ENCODE data around the gene GRIA4. TPM values are rescaled to one million over a fixed set of nuclear protein-coding genes. Genes with fewer than 3 reads are reported as not detected.
"Not testable (repeated sequence)": the region's sequence is repeated elsewhere in the genome, so short reads cannot be mapped to it uniquely, and the experiment has no call there.

The GRIA4 gene
- polyA plus RNA-seq, 2 of the 4 experiments (the other 2 are of a cell fraction), result not detected

DNA sequence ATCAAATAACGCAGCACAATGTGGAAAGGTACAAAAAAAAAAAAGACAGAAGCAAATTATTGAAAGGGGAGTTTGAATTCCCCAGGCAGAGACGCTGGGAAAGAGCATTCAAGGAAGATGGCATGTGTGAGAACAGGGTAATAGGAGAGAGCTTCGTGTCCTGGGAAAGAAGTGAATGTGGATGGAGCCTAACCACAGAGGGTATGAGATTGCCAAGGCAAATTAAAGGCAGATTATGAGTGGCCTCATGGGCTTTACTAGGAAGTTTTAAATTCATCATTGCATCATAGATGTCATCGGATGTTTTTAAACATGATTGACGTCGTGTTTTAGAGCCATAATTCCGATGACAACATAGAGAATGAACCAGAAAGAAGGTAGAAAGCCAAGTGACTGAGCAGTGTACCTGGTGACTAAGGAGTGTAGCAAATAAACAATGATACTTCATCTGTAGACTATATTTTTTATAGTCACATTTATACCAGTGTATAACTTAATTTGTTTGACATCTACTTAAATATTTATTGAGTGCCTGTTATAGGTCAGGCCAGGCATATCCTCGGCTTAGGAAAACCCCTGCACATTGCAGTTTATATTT lies 260.7 kb downstream of the GRIA4 start:
- Histone ChIP-seq H3K27ac (no peak overlapping the region), H3K4me1 (no peaks in the 10 kb centered on the region), H3K4me2 (no peak overlapping the region), H3K9me3 (no peaks in the 10 kb centered on the region), H3K4me3 (no peak overlapping the region)
- no peak for DNase-seq (ENCODE audit: low read depth in 1 of 2, low spot score in 1 of 2)
- no peak for ATAC-seq
- FAIRE-seq, result no peak
- ChIA-PET POLR2A (no interaction called here), CTCF (interaction anchor here (0.6 kb wide), 1 partner anchor 8 kb away, joined by 3 read pairs; no protein-coding TSS in a partner anchor)
- TF ChIP-seq CEBPB (IDR thresholded peaks at IDR 0.05) (no peak), ESRRA (IDR thresholded peaks at IDR 0.05; ENCODE audit: borderline replicate concordance, low read length) (no peak)
- TF ChIP-seq, protein P1, sequence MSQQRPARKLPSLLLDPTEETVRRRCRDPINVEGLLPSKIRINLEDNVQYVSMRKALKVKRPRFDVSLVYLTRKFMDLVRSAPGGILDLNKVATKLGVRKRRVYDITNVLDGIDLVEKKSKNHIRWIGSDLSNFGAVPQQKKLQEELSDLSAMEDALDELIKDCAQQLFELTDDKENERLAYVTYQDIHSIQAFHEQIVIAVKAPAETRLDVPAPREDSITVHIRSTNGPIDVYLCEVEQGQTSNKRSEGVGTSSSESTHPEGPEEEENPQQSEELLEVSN (IDR thresholded peaks at IDR 0.05; ENCODE audit: borderline replicate concordance, low read depth), result no peak
- WGBS (ENCODE audit: missing lambda C conversion rate), result 14% methylated on average over 8 of the region's 8 CpGs

DNA sequence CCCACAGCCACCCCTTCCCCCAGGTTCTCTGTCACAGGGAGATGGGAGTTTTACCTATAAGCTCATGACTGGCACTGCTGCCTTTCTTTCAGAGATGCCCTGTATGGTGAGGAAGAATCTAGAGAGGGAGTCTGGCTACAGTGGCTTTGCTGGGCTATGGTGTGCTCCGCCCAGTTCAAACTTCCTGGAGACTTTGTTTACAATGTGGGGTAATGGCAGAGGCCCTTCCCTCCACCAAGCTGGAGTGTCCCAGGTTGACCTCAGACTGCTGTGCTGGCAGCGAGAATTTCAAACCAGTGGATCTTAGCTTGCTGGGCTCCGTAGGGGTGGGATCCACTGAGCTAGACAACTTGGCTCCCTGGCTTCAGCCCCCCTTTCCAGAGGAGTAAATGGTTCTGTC lies 268.6 kb downstream of the GRIA4 start:
- TF ChIP-seq MAFK (IDR thresholded peaks at IDR 0.05; ENCODE audit: partially characterized antibody) (no peak), MAZ (IDR thresholded peaks at IDR 0.05; ENCODE audit: borderline replicate concordance, low read depth, low read length) (no peak), RNF2 (IDR thresholded peaks at IDR 0.05; ENCODE audit: borderline replicate concordance, low read depth) (no peak), POLR2A (IDR thresholded peaks at IDR 0.05; ENCODE audit: low read length) (no peak), RCOR1 (IDR thresholded peaks at IDR 0.05; ENCODE audit: low read depth, low read length) (no peak), FOSB (CRISPR knock-in tag; IDR thresholded peaks at IDR 0.05) (no peak), ZFP36 (IDR thresholded peaks at IDR 0.05; ENCODE audit: borderline replicate concordance, partially characterized antibody) (no peak), CHD4 (IDR thresholded peaks at IDR 0.05; ENCODE audit: borderline replicate concordance) (no peak), HOXB5 (CRISPR knock-in tag; IDR thresholded peaks at IDR 0.05) (no peak), MYC (IDR thresholded peaks at IDR 0.05; ENCODE audit: borderline replicate concordance, low read length) (no peak), FOXS1 (CRISPR knock-in tag; IDR thresholded peaks at IDR 0.05) (no peak), FOSL2 (IDR thresholded peaks at IDR 0.05) (no peak), FOSL2 (CRISPR knock-in tag; IDR thresholded peaks at IDR 0.05) (no peak), RARB (CRISPR knock-in tag; IDR thresholded peaks at IDR 0.05) (no peak)
- TF ChIP-seq, protein P2, sequence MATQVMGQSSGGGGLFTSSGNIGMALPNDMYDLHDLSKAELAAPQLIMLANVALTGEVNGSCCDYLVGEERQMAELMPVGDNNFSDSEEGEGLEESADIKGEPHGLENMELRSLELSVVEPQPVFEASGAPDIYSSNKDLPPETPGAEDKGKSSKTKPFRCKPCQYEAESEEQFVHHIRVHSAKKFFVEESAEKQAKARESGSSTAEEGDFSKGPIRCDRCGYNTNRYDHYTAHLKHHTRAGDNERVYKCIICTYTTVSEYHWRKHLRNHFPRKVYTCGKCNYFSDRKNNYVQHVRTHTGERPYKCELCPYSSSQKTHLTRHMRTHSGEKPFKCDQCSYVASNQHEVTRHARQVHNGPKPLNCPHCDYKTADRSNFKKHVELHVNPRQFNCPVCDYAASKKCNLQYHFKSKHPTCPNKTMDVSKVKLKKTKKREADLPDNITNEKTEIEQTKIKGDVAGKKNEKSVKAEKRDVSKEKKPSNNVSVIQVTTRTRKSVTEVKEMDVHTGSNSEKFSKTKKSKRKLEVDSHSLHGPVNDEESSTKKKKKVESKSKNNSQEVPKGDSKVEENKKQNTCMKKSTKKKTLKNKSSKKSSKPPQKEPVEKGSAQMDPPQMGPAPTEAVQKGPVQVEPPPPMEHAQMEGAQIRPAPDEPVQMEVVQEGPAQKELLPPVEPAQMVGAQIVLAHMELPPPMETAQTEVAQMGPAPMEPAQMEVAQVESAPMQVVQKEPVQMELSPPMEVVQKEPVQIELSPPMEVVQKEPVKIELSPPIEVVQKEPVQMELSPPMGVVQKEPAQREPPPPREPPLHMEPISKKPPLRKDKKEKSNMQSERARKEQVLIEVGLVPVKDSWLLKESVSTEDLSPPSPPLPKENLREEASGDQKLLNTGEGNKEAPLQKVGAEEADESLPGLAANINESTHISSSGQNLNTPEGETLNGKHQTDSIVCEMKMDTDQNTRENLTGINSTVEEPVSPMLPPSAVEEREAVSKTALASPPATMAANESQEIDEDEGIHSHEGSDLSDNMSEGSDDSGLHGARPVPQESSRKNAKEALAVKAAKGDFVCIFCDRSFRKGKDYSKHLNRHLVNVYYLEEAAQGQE (IDR thresholded peaks at IDR 0.05), result no peak
- TF ChIP-seq, protein P3, sequence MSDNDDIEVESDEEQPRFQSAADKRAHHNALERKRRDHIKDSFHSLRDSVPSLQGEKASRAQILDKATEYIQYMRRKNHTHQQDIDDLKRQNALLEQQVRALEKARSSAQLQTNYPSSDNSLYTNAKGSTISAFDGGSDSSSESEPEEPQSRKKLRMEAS (IDR thresholded peaks at IDR 0.05), result no peak
- TF ChIP-seq, protein P4, sequence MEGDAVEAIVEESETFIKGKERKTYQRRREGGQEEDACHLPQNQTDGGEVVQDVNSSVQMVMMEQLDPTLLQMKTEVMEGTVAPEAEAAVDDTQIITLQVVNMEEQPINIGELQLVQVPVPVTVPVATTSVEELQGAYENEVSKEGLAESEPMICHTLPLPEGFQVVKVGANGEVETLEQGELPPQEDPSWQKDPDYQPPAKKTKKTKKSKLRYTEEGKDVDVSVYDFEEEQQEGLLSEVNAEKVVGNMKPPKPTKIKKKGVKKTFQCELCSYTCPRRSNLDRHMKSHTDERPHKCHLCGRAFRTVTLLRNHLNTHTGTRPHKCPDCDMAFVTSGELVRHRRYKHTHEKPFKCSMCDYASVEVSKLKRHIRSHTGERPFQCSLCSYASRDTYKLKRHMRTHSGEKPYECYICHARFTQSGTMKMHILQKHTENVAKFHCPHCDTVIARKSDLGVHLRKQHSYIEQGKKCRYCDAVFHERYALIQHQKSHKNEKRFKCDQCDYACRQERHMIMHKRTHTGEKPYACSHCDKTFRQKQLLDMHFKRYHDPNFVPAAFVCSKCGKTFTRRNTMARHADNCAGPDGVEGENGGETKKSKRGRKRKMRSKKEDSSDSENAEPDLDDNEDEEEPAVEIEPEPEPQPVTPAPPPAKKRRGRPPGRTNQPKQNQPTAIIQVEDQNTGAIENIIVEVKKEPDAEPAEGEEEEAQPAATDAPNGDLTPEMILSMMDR (IDR thresholded peaks at IDR 0.05), result no peak
- Histone ChIP-seq H3K27ac (no peak overlapping the region), H3K4me3 (no peak overlapping the region), H3K9me3 (no peaks in the 10 kb centered on the region), H3K4me1 (no peaks in the 10 kb centered on the region), H3K4me2 (no peak overlapping the region)
- ChIA-PET POLR2A (no interaction called here), CTCF (interaction anchor here (2.1 kb wide), 1 partner anchor 16 kb away, joined by 4 read pairs; no protein-coding TSS in a partner anchor)
- no peak for ATAC-seq
- no CpG with 5 or more reads among the region's 3 CpGs for WGBS (ENCODE audit: missing lambda C conversion rate)
- DNase-seq (ENCODE audit: low read depth in 1 of 2, low spot score in 1 of 2), result no peak
- FAIRE-seq, result no peak

DNA sequence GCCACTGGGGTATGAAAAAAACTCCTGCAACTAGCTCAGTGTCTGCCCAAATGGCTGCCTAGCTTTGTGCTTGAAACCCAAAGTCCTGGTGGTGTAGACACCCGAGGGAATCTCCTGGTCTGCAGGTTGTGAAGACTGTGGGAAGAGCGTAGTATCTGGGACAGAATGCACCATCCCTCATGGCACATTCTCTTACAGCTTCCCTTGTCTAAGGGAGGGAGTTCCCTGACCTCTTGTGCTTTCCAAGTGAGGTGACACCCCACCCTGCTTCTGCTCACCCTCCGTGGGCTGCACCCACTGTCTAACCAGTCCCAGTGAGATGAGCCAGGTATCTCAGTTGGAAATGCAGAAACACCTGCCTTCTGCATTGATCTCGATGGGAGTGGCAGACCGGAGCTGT lies 269.1 kb downstream of the GRIA4 start:
- H3K4me1 ChIP-seq; DNase-seq (ENCODE audit: low read depth in 1 of 2, low spot score in 1 of 2); ATAC-seq; FAIRE-seq; H3K4me2 ChIP-seq; H3K4me3 ChIP-seq; POLR2A ChIA-PET; H3K27ac ChIP-seq; H3K9me3 ChIP-seq: not testable (repeated sequence)
- CTCF ChIA-PET, result interaction anchor here (2.1 kb wide), 1 partner anchor 16 kb away, joined by 4 read pairs; no protein-coding TSS in a partner anchor
- 10% methylated on average over 3 of the region's 5 CpGs for WGBS (ENCODE audit: missing lambda C conversion rate)

All from A549 (cell line).